Activated naive CD4-positive, alpha-beta T cell treated with anti-CD3 and anti-CD28 coated beads for 36 hours (primary cell): ENCODE data around the gene GLOD5. TPM values are rescaled to one million over a fixed set of nuclear protein-coding genes. Genes with fewer than 3 reads are reported as not detected.

Experiments used
- CTCF ChIA-PET: fragments of 350-600 bp; sonication (Branson Sonifier 250); formaldehyde crosslinking; loops from one replicate; lab custom pipeline; 2021; ENCODE audit warnings: antibody characterized with exemption; lab: Charles Lee
- DNase-seq: peaks from one replicate; pipeline ENCODE4 v3.0.0-alpha.2; 2020
- H3K27ac Mint-ChIP-seq: one replicate; pipeline ENCODE4 v1.8.0; 2021; ENCODE audit warnings: mild to moderate bottlenecking, mixed read lengths
- H3K27me3 Mint-ChIP-seq: one replicate; pipeline ENCODE4 v1.8.0; 2021; ENCODE audit warnings: low read depth, mixed read lengths
- H3K36me3 Mint-ChIP-seq: one replicate; pipeline ENCODE4 v1.8.0; 2021; ENCODE audit warnings: low read depth, mixed read lengths
- H3K4me1 Mint-ChIP-seq: one replicate; pipeline ENCODE4 v1.8.0; 2021; ENCODE audit warnings: low read depth, mixed read lengths
- H3K4me3 Mint-ChIP-seq: one replicate; pipeline ENCODE4 v1.8.0; 2021; ENCODE audit warnings: mild to moderate bottlenecking, moderate library complexity, mixed read lengths
- H3K9me3 Mint-ChIP-seq: one replicate; pipeline ENCODE4 v1.8.0; 2021; ENCODE audit warnings: mixed read lengths
- intact Hi-C: fragments of 100-400 bp; cut with micrococcal nuclease; formaldehyde crosslinking; loops from one replicate; pipeline ENCODE4 v1.15.1; 2023
- total RNA-seq, 2 experiments: library from RNA; stranded (reverse); gene quantifications; one replicate each; pipeline ENCODE4 v1.2.3, GENCODE V29; 2021

GLOD5 gene
- total RNA-seq, 2 experiments from 2014 or later = not detected

DNA sequence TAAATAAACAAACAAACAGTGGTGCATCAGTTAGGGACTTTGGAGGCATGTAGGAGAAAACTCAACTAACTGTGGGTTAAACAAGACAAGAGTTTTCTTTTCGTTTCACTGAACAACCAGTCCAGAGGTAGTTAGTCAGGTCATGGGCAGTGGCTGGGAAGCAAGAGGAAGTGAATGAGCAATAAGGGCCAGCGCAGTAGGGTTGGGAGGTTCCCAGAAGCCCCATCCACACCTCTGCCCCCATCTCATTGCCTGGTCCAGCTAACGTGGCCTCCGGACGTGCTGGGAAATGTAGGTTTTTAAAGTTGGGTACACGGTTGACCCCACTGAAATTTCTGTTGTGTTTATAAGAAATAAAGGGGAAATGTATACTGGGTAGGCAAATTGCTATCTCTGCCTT lies 8.7 kb downstream of the GLOD5 start:
- intact Hi-C loops = no loop called here
- Mint-ChIP-seq H3K4me1 (no peaks in the 10 kb centered on the region), H3K27ac (no peak overlapping the region), H3K27me3 (no peaks in the 10 kb centered on the region), H3K9me3 (no peaks in the 10 kb centered on the region), H3K36me3 (no peaks in the 10 kb centered on the region), H3K4me3 (no peak overlapping the region)
- DNase-seq = no peak
- CTCF ChIA-PET = no interaction called here

DNA sequence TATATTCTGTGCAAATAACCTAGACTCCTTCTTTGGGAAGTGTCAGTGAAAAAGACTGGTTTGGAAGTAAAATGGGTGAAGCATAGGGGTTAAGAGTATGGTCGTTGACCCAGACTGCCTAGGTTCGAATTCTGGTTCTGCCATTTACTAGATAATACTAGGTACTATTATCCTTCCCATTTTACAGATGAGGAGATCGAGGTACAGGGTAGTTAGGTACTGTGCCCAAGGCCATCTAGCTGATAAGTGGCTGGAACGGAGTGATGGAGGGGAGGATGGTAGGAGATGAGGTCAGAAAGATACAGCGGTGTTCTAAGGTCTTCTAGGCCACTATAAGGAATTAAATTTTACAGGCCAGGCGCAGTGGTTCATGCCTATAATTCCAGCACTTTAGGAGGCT lies 11.1 kb downstream of the GLOD5 start:
- Mint-ChIP-seq H3K4me1 (no peaks in the 10 kb centered on the region), H3K4me3 (no peak overlapping the region), H3K27me3 (no peaks in the 10 kb centered on the region), H3K9me3 (no peaks in the 10 kb centered on the region), H3K36me3 (no peaks in the 10 kb centered on the region), H3K27ac (no peak overlapping the region)
- CTCF ChIA-PET = no interaction called here
- intact Hi-C loops = no loop called here
- DNase-seq = no peak

DNA sequence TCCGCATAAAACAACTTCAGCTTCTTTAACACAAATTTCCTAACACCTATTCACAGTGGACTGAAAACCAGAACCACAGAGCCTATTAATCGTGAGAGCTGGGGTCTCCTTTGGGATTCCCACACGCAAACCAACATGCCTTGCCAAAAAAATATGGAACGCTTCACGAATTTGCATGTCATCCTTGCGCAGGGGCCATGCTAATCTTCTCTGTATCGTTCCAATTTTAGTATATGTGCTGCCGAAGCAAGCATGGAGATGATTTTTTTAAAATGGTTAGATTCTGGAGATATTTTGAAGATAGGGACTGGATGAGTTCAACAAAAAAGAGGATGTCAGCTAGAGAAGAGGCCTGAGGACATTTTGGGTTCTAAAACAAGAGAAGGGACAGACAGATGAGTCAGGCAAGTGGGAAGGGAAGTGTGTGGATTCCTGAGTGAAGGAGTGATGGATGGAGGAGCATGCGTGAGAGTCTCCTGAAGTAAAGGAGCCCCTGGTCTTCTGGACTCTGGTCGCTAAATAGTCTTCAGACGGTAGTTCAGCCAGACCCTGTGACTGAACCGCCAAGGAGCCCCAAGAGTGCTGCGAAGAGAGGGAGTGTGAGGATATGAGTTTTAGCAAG lies 15.4 kb downstream of the GLOD5 start:
- Mint-ChIP-seq H3K9me3 (no peaks in the 10 kb centered on the region), H3K27ac (no peak overlapping the region), H3K27me3 (no peaks in the 10 kb centered on the region), H3K4me1 (no peaks in the 10 kb centered on the region), H3K36me3 (no peaks in the 10 kb centered on the region), H3K4me3 (no peak overlapping the region)
- intact Hi-C loops = no loop called here
- CTCF ChIA-PET = no interaction called here
- DNase-seq = no peak

DNA sequence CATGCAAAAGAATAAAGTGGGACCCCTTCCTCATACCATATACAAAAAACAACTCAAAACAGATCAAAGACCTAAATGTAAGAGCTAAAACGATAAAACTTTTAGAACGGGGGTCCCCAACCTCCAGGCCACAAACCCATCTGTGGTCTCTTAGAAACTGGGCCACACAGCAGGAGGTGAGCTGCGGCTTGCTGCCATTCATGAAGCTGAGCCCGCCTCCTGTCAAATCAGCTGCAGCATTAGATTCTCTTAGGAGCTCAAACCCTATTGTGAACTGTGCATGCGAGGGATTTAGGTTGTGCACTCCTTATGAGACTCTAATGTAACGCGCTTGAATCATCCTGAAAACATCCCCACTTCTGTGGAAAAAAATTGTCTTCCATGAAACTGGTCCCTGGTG lies 17.9 kb downstream of the GLOD5 start:
- no peak for DNase-seq
- no peaks in the 10 kb centered on the region for H3K4me1 Mint-ChIP-seq
- no peak overlapping the region for H3K27ac Mint-ChIP-seq
- H3K36me3 Mint-ChIP-seq = no peaks in the 10 kb centered on the region
- no peaks in the 10 kb centered on the region for H3K9me3 Mint-ChIP-seq
- intact Hi-C loops = no loop called here
- H3K27me3 Mint-ChIP-seq = no peaks in the 10 kb centered on the region
- CTCF ChIA-PET = no interaction called here
- no peak overlapping the region for H3K4me3 Mint-ChIP-seq

DNA sequence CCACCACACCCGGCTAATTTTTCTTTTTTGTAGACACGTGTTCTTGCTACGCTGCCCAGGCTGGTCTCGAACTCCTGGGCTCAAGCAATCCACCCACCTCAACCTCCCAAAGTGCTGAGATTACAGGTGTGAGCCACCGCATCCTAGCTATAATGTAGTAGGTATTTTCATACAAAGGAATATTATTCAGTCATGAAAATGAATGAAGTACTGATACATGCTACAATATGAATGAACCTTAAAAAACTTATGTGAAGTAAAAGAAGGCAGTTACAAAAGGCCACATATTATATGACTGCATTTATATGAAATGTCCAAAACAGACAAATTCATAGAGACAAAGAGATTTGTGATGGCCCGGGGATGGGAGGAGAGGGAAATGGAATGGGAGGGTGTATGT lies 20.2 kb downstream of the GLOD5 start:
- Mint-ChIP-seq H3K4me3 (no peak overlapping the region), H3K4me1 (no peaks in the 10 kb centered on the region), H3K9me3 (no peaks in the 10 kb centered on the region), H3K36me3 (no peaks in the 10 kb centered on the region), H3K27me3 (no peaks in the 10 kb centered on the region), H3K27ac (no peak overlapping the region)
- CTCF ChIA-PET = no interaction called here
- intact Hi-C loops = no loop called here
- DNase-seq = no peak

DNA sequence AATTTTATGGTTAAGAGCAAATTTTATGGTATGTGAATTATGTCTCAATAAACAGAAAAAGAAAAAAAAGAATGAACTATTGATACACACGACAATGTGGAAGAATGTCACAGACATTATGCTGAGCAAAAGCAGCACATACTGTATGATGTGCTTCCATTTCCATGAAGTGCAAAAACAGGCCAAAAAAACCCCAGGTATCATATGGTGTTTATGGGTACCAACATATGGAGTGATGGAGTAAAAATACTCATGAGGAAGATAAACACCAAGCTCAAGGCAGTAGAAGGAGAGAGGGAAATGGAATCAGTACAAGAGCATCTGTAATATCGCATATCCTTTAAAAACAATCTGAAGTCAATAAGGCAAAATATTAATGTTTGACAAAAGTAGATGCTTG lies 20.7 kb downstream of the GLOD5 start:
- H3K9me3 Mint-ChIP-seq = no peaks in the 10 kb centered on the region
- no peaks in the 10 kb centered on the region for H3K36me3 Mint-ChIP-seq
- intact Hi-C loops = no loop called here
- H3K4me1 Mint-ChIP-seq = no peaks in the 10 kb centered on the region
- no peak for DNase-seq
- no peak overlapping the region for H3K4me3 Mint-ChIP-seq
- CTCF ChIA-PET = no interaction called here
- H3K27ac Mint-ChIP-seq = no peak overlapping the region
- no peaks in the 10 kb centered on the region for H3K27me3 Mint-ChIP-seq

DNA sequence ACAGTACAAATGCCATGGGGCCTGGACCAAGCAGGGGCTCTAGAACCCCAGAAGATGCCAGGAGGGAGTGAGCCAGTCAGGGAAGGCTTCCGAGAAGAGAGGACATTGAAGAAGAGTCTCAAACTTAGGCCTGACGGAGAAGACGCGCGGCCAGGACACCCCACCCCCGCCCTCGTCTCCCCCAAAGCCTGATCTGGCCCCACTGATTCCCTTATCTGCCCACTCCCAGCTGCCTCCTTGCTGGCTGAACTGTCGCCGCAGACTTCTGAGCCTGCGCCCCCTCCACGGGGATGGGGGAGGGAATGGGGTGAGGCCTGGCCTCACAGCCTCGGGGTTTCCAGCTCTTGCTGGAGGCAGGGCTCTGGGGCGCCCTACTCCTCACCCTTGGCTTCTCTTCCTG lies 21.2 kb downstream of the GLOD5 start:
- peaks cover 1% of the 10 kb centered on the region for H3K27me3 Mint-ChIP-seq

DNA sequence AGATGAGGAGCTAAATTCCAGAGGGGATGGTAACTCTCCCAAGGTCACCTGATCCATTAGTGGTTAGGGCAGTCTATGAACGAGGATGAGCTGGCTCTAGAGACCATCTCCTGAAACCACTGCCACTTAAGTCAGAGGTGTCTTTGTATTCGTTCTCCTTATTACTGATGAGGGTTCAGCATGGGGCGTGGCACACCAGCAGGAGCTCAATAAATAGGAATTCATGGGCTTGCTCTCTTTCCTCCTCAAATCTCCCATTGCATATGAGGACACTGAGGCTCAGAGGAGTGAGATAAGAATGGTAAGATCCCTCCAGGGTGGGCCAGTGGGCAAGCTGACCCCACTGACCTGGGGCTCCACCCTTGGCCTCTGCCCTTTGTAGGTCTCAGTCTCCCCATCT lies 23.2 kb downstream of the GLOD5 start:
- peaks cover 1% of the 10 kb centered on the region for H3K27me3 Mint-ChIP-seq
- H3K4me1 Mint-ChIP-seq = peaks cover 8% of the 10 kb centered on the region
- H3K9me3 Mint-ChIP-seq = no peaks in the 10 kb centered on the region
- H3K36me3 Mint-ChIP-seq = no peaks in the 10 kb centered on the region
- intact Hi-C loops = no loop called here
- CTCF ChIA-PET = interaction anchor here (0.5 kb wide), 1 partner anchor 82 kb away, joined by 3 read pairs; no protein-coding TSS in a partner anchor
- H3K27ac Mint-ChIP-seq = no peak overlapping the region
- DNase-seq = no peak
- no peak overlapping the region for H3K4me3 Mint-ChIP-seq

More for the DNA sequence above, 21.2 kb downstream of the GLOD5 start:
- intact Hi-C loops = no loop called here
- H3K4me3 Mint-ChIP-seq = no peak overlapping the region
- CTCF ChIA-PET = no interaction called here
- DNase-seq = no peak
- no peaks in the 10 kb centered on the region for H3K4me1 Mint-ChIP-seq
- no peaks in the 10 kb centered on the region for H3K9me3 Mint-ChIP-seq
- H3K36me3 Mint-ChIP-seq = no peaks in the 10 kb centered on the region
- H3K27ac Mint-ChIP-seq = no peak overlapping the region

DNA sequence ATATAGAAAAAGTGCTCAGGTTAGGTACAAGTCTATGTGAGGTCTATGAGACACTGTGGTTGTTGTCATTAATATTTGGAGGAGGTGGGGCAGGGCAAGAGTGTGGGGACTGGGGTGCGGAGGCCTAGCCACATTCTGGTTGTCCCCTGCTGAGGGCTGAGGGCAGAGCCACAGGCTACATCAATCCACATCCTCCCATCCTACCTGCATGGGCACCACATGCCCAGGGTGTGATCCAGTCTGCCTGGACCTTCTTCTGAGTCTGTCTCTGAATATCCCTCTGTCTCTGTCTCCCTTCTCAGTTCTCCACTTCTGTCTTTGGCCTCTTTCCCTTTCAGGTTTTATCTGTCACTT lies 23.6 kb downstream of the GLOD5 start:
- CTCF ChIA-PET = interaction anchor here (0.5 kb wide), 1 partner anchor 82 kb away, joined by 3 read pairs; no protein-coding TSS in a partner anchor
- no peak overlapping the region for H3K4me3 Mint-ChIP-seq
- intact Hi-C loops = no loop called here
- no peak overlapping the region for H3K27ac Mint-ChIP-seq
- no peaks in the 10 kb centered on the region for H3K9me3 Mint-ChIP-seq
- peaks cover 10% of the 10 kb centered on the region for H3K4me1 Mint-ChIP-seq
- peaks cover 1% of the 10 kb centered on the region for H3K27me3 Mint-ChIP-seq
- no peak for DNase-seq
- H3K36me3 Mint-ChIP-seq = no peaks in the 10 kb centered on the region

DNA sequence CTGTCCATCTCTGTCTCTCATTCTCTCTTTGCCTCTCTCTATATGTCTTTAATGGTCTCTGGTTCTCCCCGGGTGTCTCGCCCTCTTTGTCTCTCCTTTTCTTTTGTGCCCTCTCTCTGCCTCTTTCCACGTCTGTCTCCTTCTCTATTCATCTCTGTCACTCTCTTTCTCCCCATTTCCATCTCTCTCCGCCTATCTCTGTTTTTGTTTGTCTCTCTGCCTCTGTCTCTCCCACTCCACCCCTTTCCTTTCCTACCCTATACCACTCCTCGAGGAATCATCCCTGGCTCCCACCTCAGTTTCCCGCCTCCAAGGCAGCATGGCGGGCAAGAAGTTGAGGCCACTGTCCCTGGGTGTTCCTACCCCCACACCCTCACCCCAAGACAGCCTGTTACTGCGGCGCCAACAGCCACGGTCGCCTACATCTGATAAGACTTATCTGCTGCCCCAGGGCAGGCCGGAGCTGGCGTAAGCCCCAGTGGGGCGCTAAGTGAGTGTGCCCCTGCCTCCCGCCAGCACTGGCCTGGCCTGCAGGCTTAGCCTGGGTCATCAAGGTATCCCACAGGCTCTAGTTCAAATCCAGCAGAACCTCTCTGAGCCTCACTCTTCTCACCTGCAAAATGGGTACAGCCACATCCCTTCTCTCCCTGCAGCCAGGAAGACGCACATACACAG lies 24.1 kb downstream of the GLOD5 start:
- CTCF ChIA-PET = no interaction called here

DNA sequence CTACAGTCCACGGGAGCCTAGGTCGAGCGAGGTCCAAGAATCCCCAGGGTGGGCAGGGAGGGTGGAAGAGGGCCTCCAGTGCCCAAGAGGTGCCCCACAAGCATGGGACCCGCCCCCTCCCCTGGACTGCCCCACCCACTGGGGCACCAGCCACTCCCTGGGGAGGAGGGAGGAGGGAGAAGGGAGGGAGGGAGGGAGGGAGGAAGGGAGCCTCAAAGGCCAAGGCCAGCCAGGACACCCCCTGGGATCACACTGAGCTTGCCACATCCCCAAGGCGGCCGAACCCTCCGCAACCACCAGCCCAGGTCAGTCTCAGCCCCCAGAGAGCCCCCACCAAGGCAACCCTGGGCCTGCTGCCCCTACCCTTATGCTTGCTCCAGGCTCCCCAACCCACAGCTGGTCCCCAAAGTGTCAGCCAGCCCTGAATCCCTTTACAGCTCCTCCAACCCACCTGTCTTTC lies 24.8 kb downstream of the GLOD5 start, which contains the start of gene GATA1:
TSS of gene GATA1 (plus strand) at position 250 of the 460 bp plus-strand sequence. CDS start 4,520 bp downstream, outside the sequence.
- CTCF ChIA-PET = no interaction called here
- H3K27me3 Mint-ChIP-seq = peaks cover 1% of the 10 kb centered on the region
- intact Hi-C loops = no loop called here
- no peak within 1 kb of the TSS for H3K4me3 Mint-ChIP-seq
- no peak for DNase-seq
- peaks cover 10% of the 10 kb centered on the region for H3K4me1 Mint-ChIP-seq
- H3K36me3 Mint-ChIP-seq = no peaks in the 10 kb centered on the region
- H3K9me3 Mint-ChIP-seq = no peaks in the 10 kb centered on the region
- H3K27ac Mint-ChIP-seq = no peak within 1 kb of the TSS

More for the DNA sequence above, 24.1 kb downstream of the GLOD5 start:
- Mint-ChIP-seq H3K36me3 (no peaks in the 10 kb centered on the region), H3K27ac (no peak overlapping the region), H3K4me1 (peaks cover 10% of the 10 kb centered on the region), H3K27me3 (peaks cover 1% of the 10 kb centered on the region), H3K4me3 (no peak overlapping the region), H3K9me3 (no peaks in the 10 kb centered on the region)
- intact Hi-C loops = no loop called here
- DNase-seq = no peak

DNA sequence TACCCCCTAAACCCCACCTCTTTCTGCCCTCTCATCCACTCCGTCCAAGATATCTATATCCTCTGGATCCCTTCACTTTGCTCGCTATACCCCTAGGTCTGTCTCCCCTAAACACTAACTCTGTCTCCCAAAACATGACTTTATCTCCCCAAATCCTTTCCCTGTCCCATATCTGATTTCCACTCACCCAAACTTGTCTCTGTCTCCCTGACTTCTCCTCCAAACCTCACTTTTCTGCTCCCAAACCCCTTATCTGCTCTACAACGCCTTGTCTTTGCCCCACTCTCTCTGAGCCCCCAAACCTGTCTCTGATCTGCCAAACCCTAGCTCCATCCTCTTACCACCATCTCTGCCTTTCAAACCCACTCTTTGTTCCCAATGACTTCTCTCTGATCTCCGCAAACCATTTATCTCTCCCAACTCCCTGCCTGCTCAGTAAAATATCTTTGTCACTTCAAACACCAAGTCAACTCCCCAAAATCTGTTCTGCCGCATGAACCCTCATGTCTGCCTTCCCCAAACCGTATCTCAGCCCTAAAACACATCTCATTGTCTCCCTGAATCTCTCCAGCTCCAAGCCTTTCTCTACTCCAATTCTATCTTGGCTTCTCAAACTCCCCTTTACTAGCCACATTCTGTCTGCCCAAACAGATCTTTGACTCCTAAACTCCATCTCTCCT lies 25.4 kb downstream of the GLOD5 start:
- no peak overlapping the region for H3K4me3 Mint-ChIP-seq

More for the DNA sequence above, 25.4 kb downstream of the GLOD5 start:
- Mint-ChIP-seq H3K27me3 (peaks cover 1% of the 10 kb centered on the region), H3K9me3 (no peaks in the 10 kb centered on the region), H3K27ac (no peak overlapping the region), H3K36me3 (no peaks in the 10 kb centered on the region), H3K4me1 (peaks cover 10% of the 10 kb centered on the region)
- CTCF ChIA-PET = interaction anchor here (0.6 kb wide), 1 partner anchor 142 kb away, joined by 4 read pairs; no protein-coding TSS in a partner anchor
- intact Hi-C loops = no loop called here
- DNase-seq = no peak
